Measurements from ENCODE around the gene MAP3K1. TPM values are rescaled to one million over a fixed set of nuclear protein-coding genes. Genes with fewer than 3 reads are reported as not detected.

Gene MAP3K1
- total RNA-seq, 1 donor from 2014 or later, result 14.8 TPM

GRCh38 chr5:56910210-56910965 is 95.0 kb downstream of the MAP3K1 start:
- Mint-ChIP-seq H3K4me3 (ENCODE audit: unreplicated experiment) (peak overlapping the region; percentile 88), H3K27ac (ENCODE audit: unreplicated experiment) (peak overlapping the region; percentile 96), H3K27me3 (ENCODE audit: low read depth) (no peaks in the 10 kb centered on the region), H3K4me1 (ENCODE audit: low read depth) (peaks cover 21% of the 10 kb centered on the region), H3K9me3 (ENCODE audit: low read depth) (peaks cover 4% of the 10 kb centered on the region), H3K36me3 (ENCODE audit: low read depth) (peaks cover 5% of the 10 kb centered on the region)
- TF ChIP-seq, protein P1, sequence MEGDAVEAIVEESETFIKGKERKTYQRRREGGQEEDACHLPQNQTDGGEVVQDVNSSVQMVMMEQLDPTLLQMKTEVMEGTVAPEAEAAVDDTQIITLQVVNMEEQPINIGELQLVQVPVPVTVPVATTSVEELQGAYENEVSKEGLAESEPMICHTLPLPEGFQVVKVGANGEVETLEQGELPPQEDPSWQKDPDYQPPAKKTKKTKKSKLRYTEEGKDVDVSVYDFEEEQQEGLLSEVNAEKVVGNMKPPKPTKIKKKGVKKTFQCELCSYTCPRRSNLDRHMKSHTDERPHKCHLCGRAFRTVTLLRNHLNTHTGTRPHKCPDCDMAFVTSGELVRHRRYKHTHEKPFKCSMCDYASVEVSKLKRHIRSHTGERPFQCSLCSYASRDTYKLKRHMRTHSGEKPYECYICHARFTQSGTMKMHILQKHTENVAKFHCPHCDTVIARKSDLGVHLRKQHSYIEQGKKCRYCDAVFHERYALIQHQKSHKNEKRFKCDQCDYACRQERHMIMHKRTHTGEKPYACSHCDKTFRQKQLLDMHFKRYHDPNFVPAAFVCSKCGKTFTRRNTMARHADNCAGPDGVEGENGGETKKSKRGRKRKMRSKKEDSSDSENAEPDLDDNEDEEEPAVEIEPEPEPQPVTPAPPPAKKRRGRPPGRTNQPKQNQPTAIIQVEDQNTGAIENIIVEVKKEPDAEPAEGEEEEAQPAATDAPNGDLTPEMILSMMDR (IDR thresholded peaks at IDR 0.05), result no peak
- no peak for DNase-seq (ENCODE audit: low spot score)

- Mint-ChIP-seq H3K9me3 (ENCODE audit: low read depth) (no peaks in the 10 kb centered on the region), H3K27me3 (ENCODE audit: low read depth) (no peaks in the 10 kb centered on the region)
Measured at GRCh38 chr5:56913766-56914165, 98.4 kb downstream of the MAP3K1 start.

GRCh38 chr5:56914678-56915077 is 99.3 kb downstream of the MAP3K1 start:
- peaks cover 3% of the 10 kb centered on the region for H3K36me3 Mint-ChIP-seq (ENCODE audit: low read depth)
- H3K27me3 Mint-ChIP-seq (ENCODE audit: low read depth), result no peaks in the 10 kb centered on the region
- no peak overlapping the region for H3K4me3 Mint-ChIP-seq (ENCODE audit: unreplicated experiment)
- no peak for DNase-seq (ENCODE audit: low spot score)
- H3K4me1 Mint-ChIP-seq (ENCODE audit: low read depth), result peaks cover 12% of the 10 kb centered on the region
- H3K9me3 Mint-ChIP-seq (ENCODE audit: low read depth), result no peaks in the 10 kb centered on the region
- H3K27ac Mint-ChIP-seq (ENCODE audit: unreplicated experiment), result no peak overlapping the region
- TF ChIP-seq, protein P1 (IDR thresholded peaks at IDR 0.05), result no peak

More at GRCh38 chr5:56913766-56914165, 98.4 kb downstream of the MAP3K1 start:
- TF ChIP-seq, protein P1 (IDR thresholded peaks at IDR 0.05), result no peak
- Mint-ChIP-seq H3K4me1 (ENCODE audit: low read depth) (peaks cover 16% of the 10 kb centered on the region), H3K27ac (ENCODE audit: unreplicated experiment) (no peak overlapping the region), H3K36me3 (ENCODE audit: low read depth) (peaks cover 3% of the 10 kb centered on the region), H3K4me3 (ENCODE audit: unreplicated experiment) (no peak overlapping the region)
- no peak for DNase-seq (ENCODE audit: low spot score)

DNA sequence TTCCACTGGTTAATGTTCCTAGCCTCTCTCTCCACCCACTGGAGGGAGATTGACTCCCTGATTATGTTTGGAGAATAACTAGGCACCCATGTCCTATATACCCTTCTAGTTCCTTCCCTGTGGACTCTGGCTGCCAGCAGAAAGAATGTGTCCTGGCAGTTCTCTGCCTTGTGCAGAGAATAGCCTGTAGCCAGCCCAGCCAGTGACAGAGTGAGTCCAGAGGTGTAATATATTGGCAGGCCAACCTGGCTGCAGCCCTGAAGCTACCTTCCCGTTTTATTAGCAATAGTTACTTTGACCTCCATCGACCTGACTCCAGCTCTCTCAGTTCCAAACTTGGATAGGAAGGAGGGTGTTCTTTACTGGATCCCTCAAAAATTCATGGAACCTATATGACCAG is 102.2 kb downstream of the MAP3K1 start:
- TF ChIP-seq, protein P1 (IDR thresholded peaks at IDR 0.05), result no peak
- H3K4me3 Mint-ChIP-seq (ENCODE audit: unreplicated experiment), result no peak overlapping the region
- no peaks in the 10 kb centered on the region for H3K4me1 Mint-ChIP-seq (ENCODE audit: low read depth)
- H3K27ac Mint-ChIP-seq (ENCODE audit: unreplicated experiment), result no peak overlapping the region
- no peaks in the 10 kb centered on the region for H3K9me3 Mint-ChIP-seq (ENCODE audit: low read depth)
- no peaks in the 10 kb centered on the region for H3K27me3 Mint-ChIP-seq (ENCODE audit: low read depth)
- H3K36me3 Mint-ChIP-seq (ENCODE audit: low read depth), result peaks cover 4% of the 10 kb centered on the region
- DNase-seq (ENCODE audit: low spot score), result no peak

- H3K27ac Mint-ChIP-seq (ENCODE audit: unreplicated experiment), result no peak overlapping the region
Measured at GRCh38 chr5:56918054-56918453, 102.7 kb downstream of the MAP3K1 start.

More at GRCh38 chr5:56918054-56918453, 102.7 kb downstream of the MAP3K1 start:
- H3K4me3 Mint-ChIP-seq (ENCODE audit: unreplicated experiment), result no peak overlapping the region
- H3K36me3 Mint-ChIP-seq (ENCODE audit: low read depth), result peaks cover 8% of the 10 kb centered on the region
- H3K9me3 Mint-ChIP-seq (ENCODE audit: low read depth), result no peaks in the 10 kb centered on the region
- no peak for DNase-seq (ENCODE audit: low spot score)
- TF ChIP-seq, protein P1 (IDR thresholded peaks at IDR 0.05), result no peak
- no peaks in the 10 kb centered on the region for H3K4me1 Mint-ChIP-seq (ENCODE audit: low read depth)
- no peaks in the 10 kb centered on the region for H3K27me3 Mint-ChIP-seq (ENCODE audit: low read depth)
